ENCODE results near the gene CHRNG. TPM values are rescaled to one million over a fixed set of nuclear protein-coding genes. Genes with fewer than 3 reads are reported as not detected.
A peak's percentile ranks its signal among the peaks of the same experiment; 100 is the strongest.

CHRNG gene
- total RNA-seq, 1 donor from 2014 or later, result not detected

DNA sequence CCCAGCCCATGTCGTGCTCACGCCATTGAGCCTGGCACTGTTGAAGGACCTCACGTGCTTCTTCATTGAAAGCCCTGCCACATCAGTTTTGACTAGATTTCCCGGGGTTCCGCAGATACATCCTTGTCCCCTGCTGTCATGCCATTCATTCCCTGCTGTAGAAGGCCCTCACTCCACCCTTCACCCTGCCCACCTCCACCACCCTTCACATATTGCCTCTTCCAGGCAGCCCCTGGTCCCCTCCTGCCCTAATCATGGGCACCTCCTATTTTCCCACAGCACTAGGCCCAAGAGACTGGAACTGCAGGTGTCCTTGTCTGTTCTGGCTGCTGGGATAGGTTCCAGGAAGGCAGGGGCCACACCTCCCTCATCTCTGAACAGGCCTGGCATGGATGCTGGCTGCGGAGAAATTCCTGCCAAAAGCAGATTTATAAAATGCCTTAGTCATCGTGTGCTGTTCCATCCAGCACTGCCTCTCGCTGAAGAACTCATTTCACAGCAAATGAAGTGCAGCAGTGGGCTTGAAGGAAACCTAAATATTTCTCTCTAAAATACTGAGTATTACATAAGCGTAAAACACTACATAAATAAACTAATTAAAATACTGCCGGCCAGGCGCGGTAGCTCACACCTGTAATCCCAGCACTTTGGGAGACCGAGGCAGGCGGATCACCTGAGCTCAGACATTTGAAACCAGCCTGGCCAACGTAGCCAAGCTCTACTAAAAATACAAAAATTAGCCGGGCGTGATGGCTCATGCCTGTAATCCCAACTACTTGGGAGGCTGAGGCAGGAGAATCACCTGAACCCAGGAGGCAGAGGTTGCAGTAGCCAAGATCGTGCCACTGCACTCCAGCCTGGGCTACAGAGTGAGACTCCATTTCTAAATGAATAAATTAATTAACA is 49.4 kb downstream of the CHRNG start:
- ATAC-seq (ENCODE audit: poor library complexity) (peak; percentile 71), DNase-seq (peak; percentile 56)
- intact Hi-C loops (cut with DNase I), result no loop called here

DNA sequence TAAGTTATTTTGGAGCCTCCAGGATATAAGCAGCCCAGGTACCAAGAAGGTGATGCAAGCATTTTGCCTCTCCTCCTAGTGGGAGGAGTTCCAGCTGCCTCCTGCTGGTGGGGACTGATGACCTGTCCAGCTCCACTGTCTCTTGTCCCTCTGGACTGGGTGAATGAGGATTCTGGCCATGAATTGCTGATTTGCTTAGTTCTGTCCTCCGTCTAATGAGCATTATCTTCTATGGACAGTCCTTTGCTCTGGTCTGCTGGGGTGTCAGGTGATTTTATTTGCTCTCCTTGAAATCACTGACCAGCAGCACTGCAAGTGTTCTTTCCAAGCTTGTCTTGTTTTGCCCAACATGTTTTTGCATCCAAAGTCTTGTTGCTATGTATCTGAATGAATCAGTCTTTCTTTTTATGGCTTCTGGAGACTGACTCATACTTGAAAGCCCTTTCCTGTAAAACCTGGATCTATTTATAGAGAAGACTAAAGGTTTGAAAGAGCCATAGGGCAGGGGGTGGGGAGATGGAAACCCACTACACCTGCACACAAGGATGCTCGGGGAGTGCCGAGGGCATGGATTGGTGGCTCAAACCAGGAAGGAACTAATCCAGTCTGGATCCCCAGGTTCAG is 53.4 kb downstream of the CHRNG start:
- peak; percentile 43 for ATAC-seq (ENCODE audit: poor library complexity)
- intact Hi-C loops (cut with DNase I), result no loop called here
- DNase-seq, result no peak

GRCh38 chr2:232593982-232594381 is 54.5 kb downstream of the CHRNG start:
- DNase-seq (no peak), ATAC-seq (ENCODE audit: poor library complexity) (no peak)
- intact Hi-C loops (cut with DNase I), result no loop called here

Other genes starting within 250 kb of the CHRNG start
- not detected for gene ALPP, start 160.9 kb upstream of the CHRNG start, total RNA-seq
- gene ALPG, start 132.8 kb upstream of the CHRNG start, total RNA-seq, result not detected
- gene ALPI, start 83.5 kb upstream of the CHRNG start, total RNA-seq, result not detected
- not detected for gene ECEL1, start 51.9 kb upstream of the CHRNG start, total RNA-seq
- 0.19 TPM for gene PRSS56, start 19.3 kb upstream of the CHRNG start, total RNA-seq
- not detected for gene CHRND, start 13.5 kb upstream of the CHRNG start, total RNA-seq
- gene TIGD1, start 10.9 kb downstream of the CHRNG start, total RNA-seq, result 1.7 TPM
- 41.1 TPM for gene EIF4E2, start 11.0 kb downstream of the CHRNG start, total RNA-seq
- 24.3 TPM for gene EFHD1, start 93.9 kb downstream of the CHRNG start, total RNA-seq
- gene GIGYF2, start 157.6 kb downstream of the CHRNG start, total RNA-seq, result 60.2 TPM
- not detected for gene KCNJ13, start 236.9 kb downstream of the CHRNG start, total RNA-seq

Data from Right ventricle myocardium superior (tissue), 1 donor.